NK-92 (cell line): ENCODE data around the gene MAN2B2.
"Not testable (repeated sequence)": the region's sequence is repeated elsewhere in the genome, so short reads cannot be mapped to it uniquely, and the experiment has no call there.

Experiments used
- DNase-seq: peaks from one replicate; lab custom pipeline; 2025; ENCODE audit not compliant: unreplicated experiment; lab: John Stamatoyannopoulos, UW

Gene MAN2B2

DNA sequence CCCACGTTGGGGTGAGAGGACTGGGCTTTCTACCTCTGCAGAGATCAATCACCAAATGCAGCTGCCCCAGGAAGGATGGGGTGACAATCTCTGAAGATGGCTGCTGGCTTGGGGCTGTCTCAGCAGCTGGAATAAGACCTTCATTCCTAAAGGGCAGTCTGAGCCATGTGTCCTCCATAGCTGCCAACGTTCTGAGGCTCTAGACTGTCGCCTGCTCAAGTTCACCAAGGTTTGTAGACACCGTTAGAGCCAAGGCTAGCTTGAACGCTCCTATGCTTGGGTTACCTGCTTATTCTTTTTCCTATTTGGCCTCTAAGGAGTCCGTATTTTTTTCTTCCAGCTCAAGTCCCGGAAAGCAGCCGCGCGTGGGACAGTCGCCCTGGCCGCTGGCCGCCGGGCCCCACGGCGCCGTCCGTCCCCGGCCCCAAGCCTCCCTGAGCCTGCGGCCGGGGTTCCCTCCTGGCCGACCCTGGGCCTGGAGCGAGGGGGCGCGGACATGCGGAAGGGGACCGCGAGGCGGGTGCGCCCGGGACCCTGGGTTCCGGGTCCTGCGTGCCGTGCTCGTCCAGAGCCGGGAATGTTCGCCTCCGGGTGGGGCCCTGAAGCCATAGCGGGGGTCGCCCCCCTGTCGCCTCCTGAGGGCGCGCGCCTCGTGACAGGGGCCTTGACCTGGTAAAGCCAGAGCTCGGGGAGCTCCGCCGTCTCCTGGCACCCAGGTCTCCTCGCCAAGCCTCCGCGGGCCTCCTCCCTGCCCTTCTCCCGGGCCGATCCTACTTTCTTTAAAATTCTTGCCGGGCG lies 88.8 kb downstream of the MAN2B2 start:
- no peak for DNase-seq

DNA sequence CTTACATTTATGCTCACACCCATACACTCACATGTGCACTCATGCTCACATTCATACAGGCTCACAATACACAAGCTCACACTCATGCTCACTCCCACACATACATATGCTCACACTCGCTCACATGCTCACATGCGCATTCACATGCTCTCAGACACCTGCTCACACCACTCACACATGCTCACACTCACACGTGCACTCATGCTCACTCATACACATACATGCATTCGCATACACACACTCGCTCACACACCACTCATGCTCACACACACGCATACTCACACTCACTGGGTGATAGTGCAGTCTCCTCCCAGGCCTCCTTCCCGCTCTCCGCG lies 90.3 kb downstream of the MAN2B2 start:
- DNase-seq, result no peak

DNA sequence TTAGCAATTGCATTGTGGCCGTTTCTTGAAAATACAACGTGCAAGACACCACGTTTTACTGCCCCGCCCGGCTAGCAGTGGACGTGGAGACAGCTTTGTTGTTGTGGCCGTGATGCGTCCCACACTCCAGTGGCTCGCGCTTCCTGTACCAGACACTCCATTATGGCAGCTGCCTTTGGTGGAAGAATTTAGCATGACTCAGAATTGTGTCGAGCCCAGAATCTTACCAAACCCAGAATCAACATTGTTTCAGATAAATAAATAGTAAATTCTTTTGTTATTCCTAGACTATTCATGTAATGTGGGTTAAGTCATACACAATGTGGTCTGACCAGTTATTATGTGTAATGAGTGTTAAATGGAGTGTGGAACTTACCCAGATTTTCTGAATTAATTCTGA lies 93.4 kb downstream of the MAN2B2 start:
- no peak for DNase-seq

DNA sequence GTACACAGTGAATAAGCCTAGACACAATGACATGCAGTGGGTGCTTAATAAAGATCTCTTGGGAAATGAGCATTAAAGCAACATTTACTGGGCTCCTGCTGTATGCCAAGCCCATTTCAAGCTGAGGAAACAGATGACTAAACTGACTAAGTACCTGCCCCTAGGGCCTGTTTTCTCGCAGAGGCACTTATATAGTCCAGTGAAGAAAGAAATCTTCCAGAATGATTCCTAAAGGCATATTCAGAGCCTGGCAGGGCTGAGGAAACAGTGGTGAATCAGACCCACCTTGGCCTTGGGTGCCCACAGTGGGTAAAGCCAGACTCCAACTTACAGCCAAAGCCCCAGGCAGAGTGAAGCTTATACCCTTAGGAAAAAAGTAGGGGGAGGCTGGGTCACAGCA lies 96.7 kb downstream of the MAN2B2 start:
- no peak for DNase-seq

DNA sequence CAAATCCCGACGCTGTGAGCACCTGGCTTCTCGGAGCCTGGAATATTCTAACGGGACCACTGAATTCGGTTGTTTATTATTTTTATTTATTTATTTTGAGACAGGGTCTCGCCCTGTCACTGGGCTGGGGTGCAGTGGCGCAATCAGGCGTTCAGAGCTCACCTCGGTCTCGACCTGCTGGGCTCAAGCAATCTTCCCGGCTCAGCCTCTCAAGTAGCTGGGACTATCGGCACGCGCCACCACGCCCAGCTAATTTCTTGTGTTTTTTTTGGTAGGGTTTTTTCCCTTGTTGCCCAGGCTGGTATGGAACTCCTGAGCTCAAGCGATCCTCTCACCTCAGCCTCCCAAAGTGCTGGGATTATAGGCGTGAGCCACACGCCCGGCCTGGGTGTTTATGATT lies 97.1 kb downstream of the MAN2B2 start:
- DNase-seq, result no peak

DNA sequence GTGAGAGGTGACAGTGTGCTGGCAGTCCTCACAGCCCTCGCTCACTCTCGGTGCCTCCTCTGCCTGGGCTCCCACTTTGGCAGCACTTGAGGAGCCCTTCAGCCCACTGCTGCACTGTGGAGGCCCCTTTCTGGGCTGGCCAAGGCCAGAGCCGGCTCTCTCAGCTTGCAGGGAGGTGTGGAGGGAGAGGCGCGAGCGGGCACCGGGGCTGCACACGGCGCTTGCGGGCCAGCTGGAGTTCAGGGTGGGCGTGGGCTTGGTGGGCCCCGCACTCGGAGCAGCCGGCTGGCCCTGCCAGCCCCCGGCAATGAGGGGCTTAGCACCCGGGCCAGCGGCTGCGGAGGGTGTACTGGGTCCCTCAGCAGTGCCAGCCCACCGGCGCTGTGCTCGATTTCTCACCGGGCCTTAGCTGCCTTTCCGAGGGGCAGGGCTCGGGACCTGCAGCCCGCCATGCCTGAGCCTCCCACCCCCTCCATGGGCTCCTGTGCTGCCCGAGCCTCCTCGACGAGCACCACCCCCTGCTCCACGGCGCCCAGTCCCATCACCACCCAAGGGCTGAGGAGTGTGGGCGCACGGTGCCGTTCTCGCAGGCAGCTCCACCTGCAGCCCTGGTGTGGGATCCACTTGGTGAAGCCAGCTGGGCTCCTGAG lies 97.7 kb downstream of the MAN2B2 start:
- DNase-seq, result not testable (repeated sequence)
